ENCODE data around the gene PPP1R1C. TPM values are rescaled to one million over a fixed set of nuclear protein-coding genes. Genes with fewer than 3 reads are reported as not detected.

The PPP1R1C gene
- total RNA-seq, 4 donors from 2014 or later = 0.87 to 8.8 (median 4.1) TPM

DNA sequence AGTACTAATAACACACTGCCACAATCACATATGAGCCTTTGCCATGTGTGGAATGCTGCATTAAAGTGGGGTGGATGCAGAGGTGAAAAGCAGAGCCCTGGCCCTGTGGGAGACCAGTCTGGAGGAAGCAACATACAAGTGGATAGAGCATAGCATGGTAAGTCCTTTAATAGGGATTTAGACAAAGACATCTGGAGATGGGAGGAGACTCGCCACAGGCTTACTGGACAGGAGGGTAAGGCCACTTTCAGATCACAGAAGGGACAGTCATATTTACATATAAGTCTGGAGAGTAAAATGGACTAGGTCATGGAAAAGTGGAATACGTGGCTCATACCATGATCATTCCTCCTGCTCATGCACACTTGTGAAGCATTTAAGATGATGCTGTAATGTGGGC lies 84.3 kb downstream of the PPP1R1C start:
- H3K27me3 ChIP-seq = no peaks in the 10 kb centered on the region
- TF ChIP-seq POLR2A (IDR thresholded peaks at IDR 0.05) = no peak
- TF ChIP-seq, protein P1, sequence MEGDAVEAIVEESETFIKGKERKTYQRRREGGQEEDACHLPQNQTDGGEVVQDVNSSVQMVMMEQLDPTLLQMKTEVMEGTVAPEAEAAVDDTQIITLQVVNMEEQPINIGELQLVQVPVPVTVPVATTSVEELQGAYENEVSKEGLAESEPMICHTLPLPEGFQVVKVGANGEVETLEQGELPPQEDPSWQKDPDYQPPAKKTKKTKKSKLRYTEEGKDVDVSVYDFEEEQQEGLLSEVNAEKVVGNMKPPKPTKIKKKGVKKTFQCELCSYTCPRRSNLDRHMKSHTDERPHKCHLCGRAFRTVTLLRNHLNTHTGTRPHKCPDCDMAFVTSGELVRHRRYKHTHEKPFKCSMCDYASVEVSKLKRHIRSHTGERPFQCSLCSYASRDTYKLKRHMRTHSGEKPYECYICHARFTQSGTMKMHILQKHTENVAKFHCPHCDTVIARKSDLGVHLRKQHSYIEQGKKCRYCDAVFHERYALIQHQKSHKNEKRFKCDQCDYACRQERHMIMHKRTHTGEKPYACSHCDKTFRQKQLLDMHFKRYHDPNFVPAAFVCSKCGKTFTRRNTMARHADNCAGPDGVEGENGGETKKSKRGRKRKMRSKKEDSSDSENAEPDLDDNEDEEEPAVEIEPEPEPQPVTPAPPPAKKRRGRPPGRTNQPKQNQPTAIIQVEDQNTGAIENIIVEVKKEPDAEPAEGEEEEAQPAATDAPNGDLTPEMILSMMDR (IDR thresholded peaks at IDR 0.05) = no peak
- TF ChIP-seq EP300 (IDR thresholded peaks at IDR 0.05) = no peak
- no peak for DNase-seq (ENCODE audit: low spot score in 2 of 2)
- no peak overlapping the region for H3K27ac ChIP-seq
- peaks cover 0 to 41% (median 8%) of the 10 kb centered on the region in 4 donors for H3K4me1 ChIP-seq
- 82 to 94% methylated on average over 2 of the region's 2 CpGs for WGBS, 2 donors
- H3K9me3 ChIP-seq = no peaks in the 10 kb centered on the region
- no peaks in the 10 kb centered on the region for H3K36me3 ChIP-seq
- H3K4me3 ChIP-seq = no peak overlapping the region

DNA sequence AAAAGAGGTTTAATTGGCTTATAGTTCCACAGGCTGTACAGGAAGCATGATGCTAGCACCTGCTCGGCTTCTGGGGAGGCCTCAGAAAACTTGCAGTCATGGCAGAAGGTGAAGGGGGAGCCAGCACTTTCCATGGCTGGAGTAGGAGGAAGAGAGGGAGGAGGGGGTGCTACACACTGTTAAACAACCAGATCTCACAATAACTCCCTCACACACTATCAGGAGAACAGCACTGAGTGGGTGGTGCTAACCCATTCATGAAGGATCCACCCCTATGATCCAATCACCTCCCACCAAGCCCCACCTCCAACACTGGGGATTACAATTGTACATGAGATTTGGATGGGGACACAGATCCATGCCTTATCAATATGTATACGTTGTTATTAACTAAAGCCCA lies 85.1 kb downstream of the PPP1R1C start:
- Histone ChIP-seq H3K4me1 (peaks cover 0 to 35% (median 8%) of the 10 kb centered on the region in 4 donors), H3K36me3 (no peaks in the 10 kb centered on the region), H3K4me3 (no peak overlapping the region), H3K27me3 (no peaks in the 10 kb centered on the region), H3K27ac (no peak overlapping the region), H3K9me3 (no peaks in the 10 kb centered on the region)
- DNase-seq (ENCODE audit: low spot score in 2 of 2) = no peak
- 96 to 97% methylated on average over 2 of the region's 2 CpGs for WGBS, 2 donors
- TF ChIP-seq POLR2A (IDR thresholded peaks at IDR 0.05) (no peak), EP300 (IDR thresholded peaks at IDR 0.05) (no peak)
- TF ChIP-seq, protein P1 (IDR thresholded peaks at IDR 0.05) = no peak

DNA sequence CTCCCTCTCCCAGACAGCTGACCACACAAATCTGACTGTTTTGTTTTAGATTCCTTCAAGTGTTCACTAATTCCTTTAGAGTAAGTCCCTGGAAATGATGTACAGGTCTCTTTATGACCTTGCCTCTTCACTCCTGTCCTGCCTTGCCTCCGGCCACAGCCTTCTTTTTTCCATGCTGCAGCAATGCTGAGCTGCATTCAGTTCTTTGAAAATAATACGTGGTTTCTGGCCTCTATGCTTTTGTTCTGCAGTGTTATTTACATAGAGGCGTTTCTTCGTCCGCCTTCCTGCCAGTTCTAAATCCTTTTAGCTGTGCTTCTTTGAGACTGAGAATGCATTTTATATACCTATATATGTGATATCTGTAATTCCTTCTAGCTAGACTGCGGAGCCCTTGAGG lies 87.2 kb downstream of the PPP1R1C start:
- no peaks in the 10 kb centered on the region for H3K9me3 ChIP-seq
- no peaks in the 10 kb centered on the region for H3K27me3 ChIP-seq
- no peak for TF ChIP-seq EP300 (IDR thresholded peaks at IDR 0.05)
- no peak for TF ChIP-seq POLR2A (IDR thresholded peaks at IDR 0.05)
- TF ChIP-seq, protein P1 (IDR thresholded peaks at IDR 0.05) = no peak
- peaks cover 0 to 29% (median 2%) of the 10 kb centered on the region in 4 donors for H3K4me1 ChIP-seq
- 83 to 84% methylated on average over 6 of the region's 6 CpGs for WGBS, 2 donors
- H3K4me3 ChIP-seq = no peak overlapping the region
- no peak overlapping the region for H3K27ac ChIP-seq
- DNase-seq (ENCODE audit: low spot score in 2 of 2) = no peak
- H3K36me3 ChIP-seq = no peaks in the 10 kb centered on the region

DNA sequence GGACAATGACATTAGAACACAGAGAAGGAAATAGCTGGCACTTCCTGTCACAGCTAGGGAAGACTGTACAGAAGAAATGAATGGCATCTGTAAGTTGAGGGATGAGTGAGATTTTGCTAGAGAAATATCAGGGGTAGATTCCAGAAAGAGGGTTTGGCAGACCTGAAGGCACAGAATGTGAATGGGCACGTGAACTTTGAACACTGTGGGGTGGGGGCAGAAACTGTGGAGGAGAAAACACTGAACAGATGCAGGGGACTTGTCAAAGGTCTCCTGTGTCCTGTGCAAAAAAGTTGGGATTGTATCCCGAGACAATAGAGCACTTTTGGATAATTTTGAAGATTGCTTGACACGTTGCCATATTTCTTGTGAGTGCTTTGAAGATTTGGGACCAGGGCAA lies 88.0 kb downstream of the PPP1R1C start:
- no peak for DNase-seq (ENCODE audit: low spot score in 2 of 2)
- Histone ChIP-seq H3K4me1 (peaks cover 0 to 22% (median 2%) of the 10 kb centered on the region in 4 donors), H3K4me3 (no peak overlapping the region), H3K27ac (no peak overlapping the region), H3K36me3 (no peaks in the 10 kb centered on the region), H3K27me3 (no peaks in the 10 kb centered on the region), H3K9me3 (no peaks in the 10 kb centered on the region)
- 83 to 89% methylated on average over 3 of the region's 3 CpGs for WGBS, 2 donors
- TF ChIP-seq, protein P1 (IDR thresholded peaks at IDR 0.05) = no peak
- TF ChIP-seq EP300 (IDR thresholded peaks at IDR 0.05) (no peak), POLR2A (IDR thresholded peaks at IDR 0.05) (no peak)

DNA sequence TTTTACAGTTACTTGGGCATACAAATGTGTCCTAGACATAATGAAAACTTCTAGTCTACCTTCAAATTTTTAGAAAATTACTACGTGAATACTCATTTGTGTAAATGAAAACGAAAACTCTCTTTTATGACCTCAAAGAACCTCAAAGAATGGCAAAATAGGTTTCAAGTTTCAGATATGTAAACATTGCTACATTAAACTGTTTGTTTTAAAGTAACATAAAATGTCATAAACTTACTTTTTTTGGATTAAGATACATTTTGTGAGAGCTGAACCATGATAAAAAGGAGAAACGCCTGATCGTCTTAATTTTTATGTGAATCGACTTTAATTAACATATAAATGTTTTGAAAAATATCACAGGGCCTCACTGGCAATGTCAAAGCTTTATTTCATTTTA lies 91.4 kb downstream of the PPP1R1C start:
- Histone ChIP-seq H3K9me3 (no peaks in the 10 kb centered on the region), H3K27ac (no peak overlapping the region), H3K27me3 (no peaks in the 10 kb centered on the region), H3K36me3 (no peaks in the 10 kb centered on the region), H3K4me1 (peaks cover 0 to 10% (median 0%) of the 10 kb centered on the region in 4 donors), H3K4me3 (no peak overlapping the region)
- TF ChIP-seq POLR2A (IDR thresholded peaks at IDR 0.05) (no peak), EP300 (IDR thresholded peaks at IDR 0.05) (no peak)
- WGBS, 2 donors = 76% methylated on average over 5 of the region's 5 CpGs
- DNase-seq (ENCODE audit: low spot score in 2 of 2) = no peak
